ENCODE results near the gene ACTR6. TPM values are rescaled to one million over a fixed set of nuclear protein-coding genes. Genes with fewer than 3 reads are reported as not detected.

The ACTR6 gene
- total and polyA plus RNA-seq, 2 donors (not counting 1 experiment from before 2014, with no cell fraction given) = 16.5 to 34.3 TPM

- Histone ChIP-seq H3K9ac (ENCODE audit: insufficient read depth, low read length) (no peak overlapping the region), H3K79me2 (ENCODE audit: control insufficient read depth, insufficient read depth, low read length) (no peaks in the 10 kb centered on the region), H2AFZ (ENCODE audit: low read length) (no peak overlapping the region), H3K4me2 (ENCODE audit: extremely low read depth, insufficient read depth, low read length) (no peak overlapping the region), H3K9me3 (ENCODE audit: control insufficient read depth, insufficient read depth, low read depth, low read length) (no peaks in the 10 kb centered on the region), H3K27ac (ENCODE audit: insufficient read depth, low read length) (no peak overlapping the region), H4K20me1 (ENCODE audit: control insufficient read depth, extremely low read depth, insufficient read depth, low read length) (no peaks in the 10 kb centered on the region), H3K27me3 (ENCODE audit: control insufficient read depth, insufficient read depth, low read length) (no peaks in the 10 kb centered on the region), H3K4me3 (replicated peaks in 1 of 4; ENCODE audit: control extremely low read depth in 1 of 4, insufficient read depth in 1 of 4, low read depth in 3 of 4, low read length in 4 of 4) (no peak overlapping the region), H3K36me3 (ENCODE audit: control insufficient read depth, insufficient read depth, low read length) (no peaks in the 10 kb centered on the region), H3K4me1 (ENCODE audit: control insufficient read depth, extremely low read depth, insufficient read depth, low read length) (no peaks in the 10 kb centered on the region)
- TF ChIP-seq, protein P1, sequence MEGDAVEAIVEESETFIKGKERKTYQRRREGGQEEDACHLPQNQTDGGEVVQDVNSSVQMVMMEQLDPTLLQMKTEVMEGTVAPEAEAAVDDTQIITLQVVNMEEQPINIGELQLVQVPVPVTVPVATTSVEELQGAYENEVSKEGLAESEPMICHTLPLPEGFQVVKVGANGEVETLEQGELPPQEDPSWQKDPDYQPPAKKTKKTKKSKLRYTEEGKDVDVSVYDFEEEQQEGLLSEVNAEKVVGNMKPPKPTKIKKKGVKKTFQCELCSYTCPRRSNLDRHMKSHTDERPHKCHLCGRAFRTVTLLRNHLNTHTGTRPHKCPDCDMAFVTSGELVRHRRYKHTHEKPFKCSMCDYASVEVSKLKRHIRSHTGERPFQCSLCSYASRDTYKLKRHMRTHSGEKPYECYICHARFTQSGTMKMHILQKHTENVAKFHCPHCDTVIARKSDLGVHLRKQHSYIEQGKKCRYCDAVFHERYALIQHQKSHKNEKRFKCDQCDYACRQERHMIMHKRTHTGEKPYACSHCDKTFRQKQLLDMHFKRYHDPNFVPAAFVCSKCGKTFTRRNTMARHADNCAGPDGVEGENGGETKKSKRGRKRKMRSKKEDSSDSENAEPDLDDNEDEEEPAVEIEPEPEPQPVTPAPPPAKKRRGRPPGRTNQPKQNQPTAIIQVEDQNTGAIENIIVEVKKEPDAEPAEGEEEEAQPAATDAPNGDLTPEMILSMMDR (conservative IDR thresholded peaks at IDR 0.05 in 1 of 2, IDR thresholded peaks at IDR 0.05 in 1 of 2; ENCODE audit: low read depth in 1 of 2, low read length in 2 of 2) = no peak
- TF ChIP-seq EZH2 (IDR thresholded peaks at IDR 0.05; ENCODE audit: low read length, missing control alignments) = no peak
- no peak for DNase-seq (ENCODE audit: low read depth in 2 of 2)
These were observed 32.1 kb upstream of the ACTR6 start for GRCh38 chr12:100168562-100168961.

DNA sequence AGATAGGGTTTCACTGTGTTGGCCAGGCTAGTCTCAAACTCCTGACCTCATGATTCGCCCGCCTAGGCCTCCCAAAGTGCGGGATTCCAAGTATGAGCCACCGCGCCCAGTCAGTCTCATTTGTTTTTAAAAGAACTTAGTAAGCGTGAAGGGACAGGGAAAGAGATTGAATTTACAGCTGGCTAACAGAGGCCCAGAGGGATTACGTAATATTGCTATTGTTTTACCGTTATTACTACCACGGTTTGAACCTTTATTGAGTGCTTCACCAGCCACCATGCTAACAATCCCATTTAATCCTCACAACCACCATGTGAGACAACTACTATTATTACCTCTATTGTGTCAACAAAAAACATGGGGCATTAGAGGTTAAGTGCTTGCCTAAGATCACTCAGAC is 31.3 kb upstream of the ACTR6 start:
- no peaks in the 10 kb centered on the region for H3K4me1 ChIP-seq (ENCODE audit: control insufficient read depth, extremely low read depth, insufficient read depth, low read length)
- H3K9ac ChIP-seq (ENCODE audit: insufficient read depth, low read length) = no peak overlapping the region
- no peak overlapping the region for H3K27ac ChIP-seq (ENCODE audit: insufficient read depth, low read length)
- TF ChIP-seq EZH2 (IDR thresholded peaks at IDR 0.05; ENCODE audit: low read length, missing control alignments) = no peak
- TF ChIP-seq, protein P1 (conservative IDR thresholded peaks at IDR 0.05 in 1 of 2, IDR thresholded peaks at IDR 0.05 in 1 of 2; ENCODE audit: low read depth in 1 of 2, low read length in 2 of 2) = no peak
- H3K9me3 ChIP-seq (ENCODE audit: control insufficient read depth, insufficient read depth, low read depth, low read length) = no peaks in the 10 kb centered on the region
- DNase-seq (ENCODE audit: low read depth in 2 of 2) = no peak
- H4K20me1 ChIP-seq (ENCODE audit: control insufficient read depth, extremely low read depth, insufficient read depth, low read length) = no peaks in the 10 kb centered on the region
- H3K36me3 ChIP-seq (ENCODE audit: control insufficient read depth, insufficient read depth, low read length) = no peaks in the 10 kb centered on the region
- H3K79me2 ChIP-seq (ENCODE audit: control insufficient read depth, insufficient read depth, low read length) = no peaks in the 10 kb centered on the region
- H3K27me3 ChIP-seq (ENCODE audit: control insufficient read depth, insufficient read depth, low read length) = no peaks in the 10 kb centered on the region
- no peak overlapping the region for H3K4me2 ChIP-seq (ENCODE audit: extremely low read depth, insufficient read depth, low read length)
- H3K4me3 ChIP-seq (replicated peaks in 1 of 4; ENCODE audit: control extremely low read depth in 1 of 4, insufficient read depth in 1 of 4, low read depth in 3 of 4, low read length in 4 of 4) = no peak overlapping the region
- no peak overlapping the region for H2AFZ ChIP-seq (ENCODE audit: low read length)

- Histone ChIP-seq H3K27me3 (ENCODE audit: control insufficient read depth, insufficient read depth, low read length) (no peaks in the 10 kb centered on the region), H3K4me1 (ENCODE audit: control insufficient read depth, extremely low read depth, insufficient read depth, low read length) (no peaks in the 10 kb centered on the region), H3K4me2 (ENCODE audit: extremely low read depth, insufficient read depth, low read length) (no peak overlapping the region), H3K9ac (ENCODE audit: insufficient read depth, low read length) (no peak overlapping the region), H3K9me3 (ENCODE audit: control insufficient read depth, insufficient read depth, low read depth, low read length) (no peaks in the 10 kb centered on the region), H3K4me3 (replicated peaks in 1 of 4; ENCODE audit: control extremely low read depth in 1 of 4, insufficient read depth in 1 of 4, low read depth in 3 of 4, low read length in 4 of 4) (no peak overlapping the region), H3K36me3 (ENCODE audit: control insufficient read depth, insufficient read depth, low read length) (no peaks in the 10 kb centered on the region), H3K27ac (ENCODE audit: insufficient read depth, low read length) (no peak overlapping the region), H4K20me1 (ENCODE audit: control insufficient read depth, extremely low read depth, insufficient read depth, low read length) (no peaks in the 10 kb centered on the region), H3K79me2 (ENCODE audit: control insufficient read depth, insufficient read depth, low read length) (no peaks in the 10 kb centered on the region), H2AFZ (ENCODE audit: low read length) (no peak overlapping the region)
- TF ChIP-seq, protein P1 (conservative IDR thresholded peaks at IDR 0.05 in 1 of 2, IDR thresholded peaks at IDR 0.05 in 1 of 2; ENCODE audit: low read depth in 1 of 2, low read length in 2 of 2) = no peak
- TF ChIP-seq EZH2 (IDR thresholded peaks at IDR 0.05; ENCODE audit: low read length, missing control alignments) = no peak
- DNase-seq (ENCODE audit: low read depth in 2 of 2) = peak in 1 of 2 donors; percentile 6
These were observed 30.2 kb upstream of the ACTR6 start for GRCh38 chr12:100170313-100170858.
